ENCODE measurements around the gene PLPP1. TPM values are rescaled to one million over a fixed set of nuclear protein-coding genes. Genes with fewer than 3 reads are reported as not detected.

Gene PLPP1
- total and polyA plus RNA-seq, 2 of the 8 experiments (the other 6 are each of a cell fraction or from before 2014, with no cell fraction given) = 43.7 to 91.3 TPM

DNA sequence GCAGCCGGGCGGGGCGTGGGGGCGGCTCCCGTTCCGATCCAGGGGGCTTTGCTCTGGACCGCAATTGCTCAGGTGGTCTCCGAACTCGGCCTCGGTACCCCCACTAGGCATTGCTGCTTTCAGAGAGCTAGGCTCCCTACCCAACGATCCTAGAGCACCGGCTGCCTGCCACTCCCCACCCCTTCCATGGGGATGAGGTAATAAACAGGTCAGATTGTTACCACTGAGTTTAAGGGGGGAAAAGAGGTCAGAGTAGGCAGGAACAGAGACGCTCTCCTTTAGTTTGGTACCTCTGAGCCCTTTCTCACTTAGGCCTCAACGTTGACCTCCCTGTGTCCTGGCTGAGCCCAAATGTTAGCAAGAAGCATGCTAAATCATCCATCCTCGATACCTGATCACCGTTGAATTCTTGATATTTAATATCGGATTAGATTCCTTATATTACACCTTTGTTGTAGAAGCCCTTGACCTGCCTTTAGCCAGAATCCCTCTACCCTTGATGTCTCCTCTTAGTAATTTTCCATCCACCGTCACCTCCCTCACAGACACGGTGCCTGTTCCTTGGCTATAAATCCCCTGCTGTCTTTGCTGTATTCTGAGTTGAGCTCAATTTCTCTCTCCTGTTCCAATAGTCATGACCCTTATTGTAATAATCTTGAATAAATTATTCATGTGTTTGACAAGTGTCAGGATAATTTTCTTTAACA lies 588 bp upstream of the PLPP1 start (continued):
- TF ChIP-seq NANOG (IDR thresholded peaks at IDR 0.05; ENCODE audit: insufficient read depth, low read depth, low read length, poor library complexity, severe bottlenecking) (no peak), ASH2L (IDR thresholded peaks at IDR 0.05; ENCODE audit: low read length) (no peak), RNF2 (IDR thresholded peaks at IDR 0.05; ENCODE audit: borderline replicate concordance, low read depth, low read length, missing control alignments, poor library complexity, severe bottlenecking) (no peak), SP1 (IDR thresholded peaks at IDR 0.05; ENCODE audit: low read depth, low read length) (no peak; the same call in 1 of the 2 replicates)

All from H1 (cell line).